Mesenchymal stem cell (in vitro differentiated cells and primary cell): ENCODE results near the gene CDK6.
A peak's percentile ranks its signal among the peaks of the same experiment; 100 is the strongest.

Source experiments
- DNase-seq: peaks from one replicate; pipeline ENCODE4 v3.0.0-alpha.2; 2013
- H2AFZ ChIP-seq: one replicate; pipeline ENCODE4 v1.6.1; 2013; ENCODE audit warnings: low read depth, mild to moderate bottlenecking, control low read depth, inconsistent platforms, low read length, moderate library complexity
- H2AK5ac ChIP-seq: 2 replicates; pipeline ENCODE4 v1.6.1; 2013; ENCODE audit warnings: low read length, moderate library complexity, mild to moderate bottlenecking, inconsistent platforms; ENCODE audit not compliant: severe bottlenecking
- H2BK120ac ChIP-seq: one replicate; pipeline ENCODE4 v1.6.1; 2013; ENCODE audit warnings: low read depth, mild to moderate bottlenecking, inconsistent platforms, low read length, moderate library complexity
- H2BK12ac ChIP-seq, 2 experiments: one replicate each; pipeline ENCODE4 v1.6.1; 2013; ENCODE audit warnings: inconsistent platforms in 2 of 2, low read length in 2 of 2, mild to moderate bottlenecking in 2 of 2, moderate library complexity in 2 of 2, control low read depth in 1 of 2
- H2BK15ac ChIP-seq: one replicate; pipeline ENCODE4 v1.6.1; 2013; ENCODE audit warnings: mild to moderate bottlenecking, low read depth, inconsistent platforms; ENCODE audit not compliant: poor library complexity, severe bottlenecking
- H2BK5ac ChIP-seq: 2 replicates; pipeline ENCODE4 v1.6.1; 2013; ENCODE audit warnings: low read depth, mild to moderate bottlenecking, low read length, control low read depth, inconsistent platforms; ENCODE audit not compliant: poor library complexity, severe bottlenecking
- H3K14ac ChIP-seq, 2 experiments: one replicate each; pipeline ENCODE4 v1.6.1; 2013; ENCODE audit warnings: inconsistent platforms in 2 of 2, low read length in 2 of 2, control low read depth in 1 of 2, mild to moderate bottlenecking in 1 of 2, moderate library complexity in 1 of 2
- H3K18ac ChIP-seq, 2 experiments: one replicate each; pipeline ENCODE4 v1.6.1; 2013; ENCODE audit warnings: inconsistent platforms in 2 of 2, low read length in 2 of 2, control low read depth in 1 of 2, low read depth in 1 of 2, mild to moderate bottlenecking in 1 of 2
- H3K23ac ChIP-seq, 2 experiments: one replicate each; pipeline ENCODE4 v1.6.1; 2013; ENCODE audit warnings: inconsistent platforms in 2 of 2, low read length in 2 of 2, mild to moderate bottlenecking in 2 of 2, moderate library complexity in 2 of 2, control low read depth in 1 of 2
- H3K27ac ChIP-seq: 2 replicates; pipeline ENCODE4 v1.5.1; 2013; ENCODE audit warnings: mild to moderate bottlenecking, moderate library complexity, low read length, control low read depth, inconsistent platforms; ENCODE audit not compliant: poor library complexity, severe bottlenecking
- H3K27me3 ChIP-seq, 2 experiments: 2 replicates each; pipeline versions ENCODE4 v1.6.1 to v1.7.0; 2013; ENCODE audit warnings: low read length in 2 of 2, mild to moderate bottlenecking in 2 of 2, moderate library complexity in 2 of 2, control low read depth in 1 of 2, inconsistent platforms in 1 of 2; ENCODE audit not compliant: control insufficient read depth in 1 of 2, insufficient read depth in 1 of 2
- H3K36me3 ChIP-seq, 2 experiments: 2 replicates each; pipeline versions ENCODE4 v1.6.1 to v1.7.0; 2013; ENCODE audit warnings: low read length in 2 of 2, control low read depth in 1 of 2, inconsistent platforms in 1 of 2, low read depth in 1 of 2, mild to moderate bottlenecking in 1 of 2; ENCODE audit not compliant: insufficient read depth in 2 of 2, control insufficient read depth in 1 of 2
- H3K4ac ChIP-seq, 2 experiments: one replicate each; pipeline ENCODE4 v1.6.1; 2013; ENCODE audit warnings: inconsistent platforms in 2 of 2, low read length in 2 of 2, mild to moderate bottlenecking in 2 of 2, moderate library complexity in 2 of 2, control low read depth in 1 of 2, low read depth in 1 of 2
- H3K4me1 ChIP-seq: 2 replicates; pipeline ENCODE4 v1.6.1; 2013; ENCODE audit warnings: low read depth, low read length, control low read depth; ENCODE audit not compliant: control insufficient read depth, insufficient read depth
- H3K4me2 ChIP-seq: 2 replicates; pipeline ENCODE4 v1.6.1; 2013; ENCODE audit warnings: low read length, mild to moderate bottlenecking, inconsistent platforms; ENCODE audit not compliant: poor library complexity, severe bottlenecking
- H3K4me3 ChIP-seq, 2 experiments: 2 replicates each; pipeline versions ENCODE4 v1.5.1 to v1.7.0; 2013; ENCODE audit warnings: low read length in 2 of 2, mild to moderate bottlenecking in 2 of 2, control low read depth in 1 of 2, low read depth in 1 of 2; ENCODE audit not compliant: insufficient read depth in 1 of 2
- H3K79me1 ChIP-seq: replicated peaks from 2 replicates; pipeline ENCODE4 v1.6.1; 2013; ENCODE audit warnings: mild to moderate bottlenecking, control low read depth, low read length, inconsistent platforms; ENCODE audit not compliant: poor library complexity, severe bottlenecking
- H3K9ac ChIP-seq: 2 replicates; pipeline ENCODE4 v1.7.0; 2013; ENCODE audit warnings: mild to moderate bottlenecking, low read length, moderate library complexity
- H3K9me3 ChIP-seq: 2 replicates; pipeline ENCODE4 v1.7.0; 2013; ENCODE audit warnings: mild to moderate bottlenecking, low read length; ENCODE audit not compliant: control insufficient read depth
- H4K8ac ChIP-seq: one replicate; pipeline ENCODE4 v1.6.1; 2013; ENCODE audit warnings: inconsistent platforms, mild to moderate bottlenecking, low read length, moderate library complexity
- H4K91ac ChIP-seq: one replicate; pipeline ENCODE4 v1.6.1; 2013; ENCODE audit warnings: mild to moderate bottlenecking, low read length, inconsistent platforms
- WGBS: methylation state at CpG from one replicate; pipeline ENCODE4 v1.1.7; 2013; ENCODE audit warnings: mixed read lengths; 5-methylcytosine and 5-hydroxymethylcytosine counted together

CDK6 gene

GRCh38 chr7:92781117-92781720, 55.2 kb downstream of the CDK6 start:
- Histone ChIP-seq H2BK15ac (no peak overlapping the region), H2AFZ (no peak overlapping the region), H3K27ac (no peak overlapping the region), H3K4me3 (no peak overlapping the region), H2AK5ac (no peak overlapping the region), H3K4ac (no peak overlapping the region), H3K36me3 (peaks cover 0 to 5% of the 10 kb centered on the region in 2 experiments), H3K4me2 (no peak overlapping the region), H3K14ac (no peak overlapping the region), H4K8ac (peak overlapping the region; percentile 37), H3K4me1 (no peaks in the 10 kb centered on the region), H4K91ac (no peak overlapping the region), H2BK5ac (no peak overlapping the region), H3K27me3 (no peaks in the 10 kb centered on the region), H3K23ac (no peak overlapping the region), H3K18ac (no peak overlapping the region), H3K9ac (no peak overlapping the region), H3K9me3 (no peaks in the 10 kb centered on the region), H2BK120ac (no peak overlapping the region), H3K79me1 (peaks cover 5% of the 10 kb centered on the region), H2BK12ac (no peak overlapping the region)
- DNase-seq, result no peak
- 94% methylated on average over 3 of the region's 3 CpGs for WGBS

GRCh38 chr7:92778972-92779371, 57.4 kb downstream of the CDK6 start:
- Histone ChIP-seq H2AK5ac (no peak overlapping the region), H3K36me3 (peaks cover 5% of the 10 kb centered on the region in 2 experiments), H3K4me2 (no peak overlapping the region), H3K18ac (no peak overlapping the region), H2BK120ac (no peak overlapping the region), H2BK12ac (no peak overlapping the region), H4K8ac (no peak overlapping the region), H3K23ac (no peak overlapping the region), H4K91ac (no peak overlapping the region), H3K27ac (no peak overlapping the region), H3K14ac (no peak overlapping the region), H3K9me3 (no peaks in the 10 kb centered on the region), H2AFZ (no peak overlapping the region), H3K27me3 (no peaks in the 10 kb centered on the region), H3K4me1 (no peaks in the 10 kb centered on the region), H3K9ac (no peak overlapping the region), H3K79me1 (peaks cover 5% of the 10 kb centered on the region), H2BK5ac (no peak overlapping the region), H3K4ac (no peak overlapping the region), H2BK15ac (no peak overlapping the region), H3K4me3 (no peak overlapping the region)
- WGBS, result 74% methylated on average over 3 of the region's 5 CpGs
- DNase-seq, result peak; percentile 64

- Histone ChIP-seq H3K79me1 (peaks cover 7% of the 10 kb centered on the region), H3K4me2 (no peak overlapping the region), H2AFZ (no peak overlapping the region), H2AK5ac (no peak overlapping the region), H3K4ac (no peak overlapping the region), H3K9ac (no peak overlapping the region), H4K91ac (no peak overlapping the region), H3K18ac (no peak overlapping the region), H3K9me3 (no peaks in the 10 kb centered on the region), H2BK15ac (no peak overlapping the region), H3K27me3 (no peaks in the 10 kb centered on the region), H3K4me3 (no peak overlapping the region), H3K27ac (no peak overlapping the region), H3K23ac (no peak overlapping the region), H2BK12ac (no peak overlapping the region), H3K36me3 (peaks cover 5 to 15% of the 10 kb centered on the region in 2 experiments), H3K14ac (no peak overlapping the region), H3K4me1 (no peaks in the 10 kb centered on the region), H4K8ac (no peak overlapping the region), H2BK5ac (no peak overlapping the region), H2BK120ac (no peak overlapping the region)
- WGBS, result 38% methylated on average over 1 of the region's 1 CpG
- no peak for DNase-seq
Observed at GRCh38 chr7:92777993-92778392, 58.4 kb downstream of the CDK6 start.

- WGBS, result 88% methylated on average over 1 of the region's 4 CpGs
Observed at GRCh38 chr7:92773808-92774207, 62.6 kb downstream of the CDK6 start.

More at GRCh38 chr7:92773808-92774207, 62.6 kb downstream of the CDK6 start:
- Histone ChIP-seq H3K9me3 (no peaks in the 10 kb centered on the region), H2AK5ac (no peak overlapping the region), H2AFZ (no peak overlapping the region), H3K4me3 (no peak overlapping the region), H4K8ac (no peak overlapping the region), H4K91ac (no peak overlapping the region), H2BK5ac (no peak overlapping the region), H2BK12ac (no peak overlapping the region), H3K27ac (no peak overlapping the region), H2BK120ac (no peak overlapping the region), H2BK15ac (no peak overlapping the region), H3K4me1 (no peaks in the 10 kb centered on the region), H3K4ac (no peak overlapping the region), H3K14ac (no peak overlapping the region), H3K36me3 (peaks cover 5 to 21% of the 10 kb centered on the region in 2 experiments), H3K23ac (no peak overlapping the region), H3K4me2 (no peak overlapping the region), H3K27me3 (no peaks in the 10 kb centered on the region), H3K9ac (no peak overlapping the region), H3K79me1 (peaks cover 5% of the 10 kb centered on the region), H3K18ac (no peak overlapping the region)
- DNase-seq, result no peak
